ENCODE results near the gene MYD88. TPM values are rescaled to one million over a fixed set of nuclear protein-coding genes. Genes with fewer than 3 reads are reported as not detected.
A peak's percentile ranks its signal among the peaks of the same experiment; 100 is the strongest.

Gene MYD88
- total and polyA plus RNA-seq, 9 of the 15 experiments (the other 6 are each of a cell fraction or from before 2014, with no cell fraction given), result 3.2 to 47.3 (median 27.6) TPM

DNA sequence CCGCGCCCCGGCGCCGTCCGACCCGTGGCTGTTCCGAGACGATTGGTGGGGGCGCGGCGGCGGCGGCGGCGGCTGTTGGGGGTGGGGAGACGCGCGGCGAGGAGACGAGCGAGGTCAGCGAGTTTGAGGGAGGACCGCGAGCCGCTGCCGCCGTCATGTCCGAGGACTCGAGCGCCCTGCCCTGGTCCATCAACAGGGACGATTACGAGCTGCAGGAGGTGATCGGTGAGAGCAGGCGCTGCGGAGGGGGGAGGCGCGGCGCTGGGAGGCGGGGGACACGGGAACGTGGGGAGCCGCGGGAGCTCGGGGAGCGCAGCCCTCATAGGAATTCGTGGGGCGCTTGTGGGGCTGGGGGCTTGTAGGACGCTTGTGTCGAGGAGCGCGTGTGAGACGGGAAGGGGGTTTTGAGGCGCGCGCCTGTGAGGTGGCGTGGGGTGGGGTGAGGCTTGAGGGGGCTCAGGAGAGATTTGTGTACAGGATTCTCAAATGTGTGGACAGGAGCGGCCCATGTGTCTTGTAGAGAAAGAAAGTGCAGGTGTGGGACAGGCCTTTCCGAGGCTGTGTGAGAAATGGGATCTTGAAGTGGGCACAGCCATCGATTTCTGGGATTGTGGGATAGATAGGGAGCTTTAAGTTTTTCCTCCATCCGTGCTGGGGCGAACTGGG, 27.4 kb downstream of the MYD88 start (continued):
- TF ChIP-seq RFX7 (CRISPR knock-in tag; IDR thresholded peaks at IDR 0.05) (no peak), ZFP1 (CRISPR knock-in tag; IDR thresholded peaks at IDR 0.05) (no peak; the same call in 1 of the 2 replicates), ZNF830 (CRISPR knock-in tag; IDR thresholded peaks at IDR 0.05) (peak; percentile 82), ELF4 (CRISPR knock-in tag; IDR thresholded peaks at IDR 0.05) (no peak), ZEB2 (IDR thresholded peaks at IDR 0.05) (no peak), ZNF12 (CRISPR knock-in tag; IDR thresholded peaks at IDR 0.05) (no peak), SREBF1 (IDR thresholded peaks at IDR 0.05; ENCODE audit: borderline replicate concordance, low read depth, low read length) (no peak), RBM22 (IDR thresholded peaks at IDR 0.05; ENCODE audit: low read depth, low read length, poor library complexity, severe bottlenecking) (no peak), ZBTB7A (IDR thresholded peaks at IDR 0.05; ENCODE audit: borderline replicate concordance, control insufficient read depth, low read depth, low read length) (peak; percentile 80; the same call in 1 of the 2 replicates), KDM1A (IDR thresholded peaks at IDR 0.05) (no peak), ZKSCAN3 (CRISPR knock-in tag; IDR thresholded peaks at IDR 0.05) (no peak), TAL1 (IDR thresholded peaks at IDR 0.05) (no peak), ZNF347 (CRISPR knock-in tag; IDR thresholded peaks at IDR 0.05; ENCODE audit: low read depth) (no peak), MYBL2 (IDR thresholded peaks at IDR 0.05; ENCODE audit: low read depth) (no peak), MYBL2 (CRISPR knock-in tag; IDR thresholded peaks at IDR 0.05; ENCODE audit: borderline replicate concordance) (no peak)
- TF ChIP-seq, protein P1, sequence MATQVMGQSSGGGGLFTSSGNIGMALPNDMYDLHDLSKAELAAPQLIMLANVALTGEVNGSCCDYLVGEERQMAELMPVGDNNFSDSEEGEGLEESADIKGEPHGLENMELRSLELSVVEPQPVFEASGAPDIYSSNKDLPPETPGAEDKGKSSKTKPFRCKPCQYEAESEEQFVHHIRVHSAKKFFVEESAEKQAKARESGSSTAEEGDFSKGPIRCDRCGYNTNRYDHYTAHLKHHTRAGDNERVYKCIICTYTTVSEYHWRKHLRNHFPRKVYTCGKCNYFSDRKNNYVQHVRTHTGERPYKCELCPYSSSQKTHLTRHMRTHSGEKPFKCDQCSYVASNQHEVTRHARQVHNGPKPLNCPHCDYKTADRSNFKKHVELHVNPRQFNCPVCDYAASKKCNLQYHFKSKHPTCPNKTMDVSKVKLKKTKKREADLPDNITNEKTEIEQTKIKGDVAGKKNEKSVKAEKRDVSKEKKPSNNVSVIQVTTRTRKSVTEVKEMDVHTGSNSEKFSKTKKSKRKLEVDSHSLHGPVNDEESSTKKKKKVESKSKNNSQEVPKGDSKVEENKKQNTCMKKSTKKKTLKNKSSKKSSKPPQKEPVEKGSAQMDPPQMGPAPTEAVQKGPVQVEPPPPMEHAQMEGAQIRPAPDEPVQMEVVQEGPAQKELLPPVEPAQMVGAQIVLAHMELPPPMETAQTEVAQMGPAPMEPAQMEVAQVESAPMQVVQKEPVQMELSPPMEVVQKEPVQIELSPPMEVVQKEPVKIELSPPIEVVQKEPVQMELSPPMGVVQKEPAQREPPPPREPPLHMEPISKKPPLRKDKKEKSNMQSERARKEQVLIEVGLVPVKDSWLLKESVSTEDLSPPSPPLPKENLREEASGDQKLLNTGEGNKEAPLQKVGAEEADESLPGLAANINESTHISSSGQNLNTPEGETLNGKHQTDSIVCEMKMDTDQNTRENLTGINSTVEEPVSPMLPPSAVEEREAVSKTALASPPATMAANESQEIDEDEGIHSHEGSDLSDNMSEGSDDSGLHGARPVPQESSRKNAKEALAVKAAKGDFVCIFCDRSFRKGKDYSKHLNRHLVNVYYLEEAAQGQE (IDR thresholded peaks at IDR 0.05; ENCODE audit: borderline replicate concordance), result 0 out of 2 replicates have a peak, but pooled peaks have one; percentile 9
- TF ChIP-seq, protein P1 (CRISPR knock-in tag; IDR thresholded peaks at IDR 0.05; ENCODE audit: low read depth), result no peak
- TF ChIP-seq, protein P2, sequence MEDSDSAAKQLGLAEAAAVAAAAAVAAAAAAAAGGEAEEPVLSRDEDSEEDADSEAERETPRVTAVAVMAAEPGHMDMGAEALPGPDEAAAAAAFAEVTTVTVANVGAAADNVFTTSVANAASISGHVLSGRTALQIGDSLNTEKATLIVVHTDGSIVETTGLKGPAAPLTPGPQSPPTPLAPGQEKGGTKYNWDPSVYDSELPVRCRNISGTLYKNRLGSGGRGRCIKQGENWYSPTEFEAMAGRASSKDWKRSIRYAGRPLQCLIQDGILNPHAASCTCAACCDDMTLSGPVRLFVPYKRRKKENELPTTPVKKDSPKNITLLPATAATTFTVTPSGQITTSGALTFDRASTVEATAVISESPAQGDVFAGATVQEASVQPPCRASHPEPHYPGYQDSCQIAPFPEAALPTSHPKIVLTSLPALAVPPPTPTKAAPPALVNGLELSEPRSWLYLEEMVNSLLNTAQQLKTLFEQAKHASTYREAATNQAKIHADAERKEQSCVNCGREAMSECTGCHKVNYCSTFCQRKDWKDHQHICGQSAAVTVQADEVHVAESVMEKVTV (CRISPR knock-in tag; IDR thresholded peaks at IDR 0.05), result no peak
- TF ChIP-seq, protein P3, sequence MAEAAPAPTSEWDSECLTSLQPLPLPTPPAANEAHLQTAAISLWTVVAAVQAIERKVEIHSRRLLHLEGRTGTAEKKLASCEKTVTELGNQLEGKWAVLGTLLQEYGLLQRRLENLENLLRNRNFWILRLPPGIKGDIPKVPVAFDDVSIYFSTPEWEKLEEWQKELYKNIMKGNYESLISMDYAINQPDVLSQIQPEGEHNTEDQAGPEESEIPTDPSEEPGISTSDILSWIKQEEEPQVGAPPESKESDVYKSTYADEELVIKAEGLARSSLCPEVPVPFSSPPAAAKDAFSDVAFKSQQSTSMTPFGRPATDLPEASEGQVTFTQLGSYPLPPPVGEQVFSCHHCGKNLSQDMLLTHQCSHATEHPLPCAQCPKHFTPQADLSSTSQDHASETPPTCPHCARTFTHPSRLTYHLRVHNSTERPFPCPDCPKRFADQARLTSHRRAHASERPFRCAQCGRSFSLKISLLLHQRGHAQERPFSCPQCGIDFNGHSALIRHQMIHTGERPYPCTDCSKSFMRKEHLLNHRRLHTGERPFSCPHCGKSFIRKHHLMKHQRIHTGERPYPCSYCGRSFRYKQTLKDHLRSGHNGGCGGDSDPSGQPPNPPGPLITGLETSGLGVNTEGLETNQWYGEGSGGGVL (CRISPR knock-in tag; IDR thresholded peaks at IDR 0.05), result no peak
